Measurements from ENCODE around the gene TCEAL5.
"Not testable (repeated sequence)": the region's sequence is repeated elsewhere in the genome, so short reads cannot be mapped to it uniquely, and the experiment has no call there.

TCEAL5 gene, protein sequence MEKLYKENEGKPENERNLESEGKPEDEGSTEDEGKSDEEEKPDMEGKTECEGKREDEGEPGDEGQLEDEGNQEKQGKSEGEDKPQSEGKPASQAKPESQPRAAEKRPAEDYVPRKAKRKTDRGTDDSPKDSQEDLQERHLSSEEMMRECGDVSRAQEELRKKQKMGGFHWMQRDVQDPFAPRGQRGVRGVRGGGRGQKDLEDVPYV

DNA sequence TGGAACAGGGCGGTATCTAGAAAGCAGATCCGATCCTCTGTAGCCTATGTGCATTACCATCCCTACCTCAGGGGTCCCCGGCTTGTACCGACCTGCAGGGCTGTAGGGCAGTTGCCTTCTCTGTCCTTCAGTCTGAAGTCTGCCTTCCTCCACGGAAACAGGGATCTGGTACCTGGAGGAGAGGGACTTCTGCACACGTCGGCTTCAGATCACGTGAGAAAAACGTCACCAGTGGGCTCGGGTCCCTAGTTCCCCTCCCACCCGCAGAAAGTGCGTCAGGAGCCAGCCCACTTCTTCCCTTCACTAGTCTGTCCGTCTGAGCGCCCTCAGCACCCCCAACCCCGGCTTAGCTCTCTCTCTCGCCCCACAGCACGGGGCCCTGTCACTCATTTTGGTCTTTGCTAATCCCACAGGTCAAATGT, at the start of gene TCEAL5:
TSS of gene TCEAL5 (minus strand) at position 170 of the 422 bp plus-strand sequence. CDS start 2,187 bp downstream, outside the sequence.
- DNase-seq, result peak in 12 of 14 donors; percentile 0 to 85 (median 13)

DNA sequence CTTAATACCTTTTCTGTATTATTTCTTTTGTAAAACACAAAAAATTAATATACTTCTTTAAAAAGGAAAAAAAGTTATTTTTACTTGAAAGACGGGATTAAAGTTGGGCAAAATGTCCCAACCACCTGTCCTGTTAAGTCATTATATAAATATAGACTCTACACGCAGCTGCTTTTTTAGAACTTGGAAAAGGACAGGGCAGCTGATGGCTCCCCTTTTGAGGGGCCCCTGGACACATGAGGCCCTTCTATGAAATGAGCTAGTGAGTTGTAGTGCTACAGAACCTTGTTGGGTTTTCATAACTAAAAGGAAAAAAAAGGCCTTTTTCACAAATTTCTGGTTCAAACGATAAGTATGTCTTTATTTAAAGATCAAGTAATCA, 34.8 kb upstream of the TCEAL5 start:
- DNase-seq, result no peak

DNA sequence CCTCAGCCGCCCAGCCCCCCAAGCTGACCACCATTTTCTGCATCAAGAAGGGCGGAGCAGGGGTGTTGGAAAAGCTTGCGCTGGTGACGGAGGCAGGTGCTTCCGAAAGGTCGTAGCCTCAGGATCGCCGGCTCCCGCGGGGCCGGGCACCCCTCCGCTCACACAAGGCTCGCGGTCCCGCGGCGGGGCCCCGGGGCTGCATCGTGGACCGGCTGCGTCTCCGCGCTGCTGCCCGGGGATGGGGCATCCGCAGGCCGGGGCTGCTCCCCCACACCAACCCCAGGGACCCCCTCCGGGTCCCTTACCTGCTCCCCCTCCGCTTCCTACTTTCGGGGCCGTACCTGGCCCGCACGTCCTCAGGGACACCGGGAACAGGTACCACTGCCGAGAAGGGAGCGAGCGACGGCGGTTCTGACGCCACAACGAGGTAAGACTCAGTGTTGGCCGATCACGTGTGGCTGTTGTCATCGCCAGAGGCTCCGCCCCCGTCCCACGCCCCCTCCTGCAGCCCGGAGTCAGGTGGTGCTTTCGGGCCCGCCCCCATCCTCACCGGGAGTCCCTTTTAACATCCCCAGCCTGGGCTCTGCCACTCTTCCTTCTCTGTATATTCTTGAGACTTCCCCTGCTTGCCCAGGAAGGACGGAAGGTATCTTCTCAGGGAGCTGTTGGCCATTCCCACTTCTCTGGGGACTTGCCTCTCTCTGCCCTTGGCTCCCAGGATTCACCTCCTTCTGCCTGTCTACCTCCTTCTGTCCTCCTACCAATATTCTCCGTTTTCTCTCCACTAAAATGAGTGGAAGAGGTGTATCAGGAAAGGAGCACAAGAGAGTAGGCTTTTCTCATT, 34.2 kb upstream of the TCEAL5 start, which contains the start of gene BEX2:
TSS of gene BEX2 (minus strand) at position 436 of the 844 bp plus-strand sequence. CDS start 1,014 bp downstream, outside the sequence.
- peak in 13 of 14 donors; percentile 4 to 86 (median 46) for DNase-seq

DNA sequence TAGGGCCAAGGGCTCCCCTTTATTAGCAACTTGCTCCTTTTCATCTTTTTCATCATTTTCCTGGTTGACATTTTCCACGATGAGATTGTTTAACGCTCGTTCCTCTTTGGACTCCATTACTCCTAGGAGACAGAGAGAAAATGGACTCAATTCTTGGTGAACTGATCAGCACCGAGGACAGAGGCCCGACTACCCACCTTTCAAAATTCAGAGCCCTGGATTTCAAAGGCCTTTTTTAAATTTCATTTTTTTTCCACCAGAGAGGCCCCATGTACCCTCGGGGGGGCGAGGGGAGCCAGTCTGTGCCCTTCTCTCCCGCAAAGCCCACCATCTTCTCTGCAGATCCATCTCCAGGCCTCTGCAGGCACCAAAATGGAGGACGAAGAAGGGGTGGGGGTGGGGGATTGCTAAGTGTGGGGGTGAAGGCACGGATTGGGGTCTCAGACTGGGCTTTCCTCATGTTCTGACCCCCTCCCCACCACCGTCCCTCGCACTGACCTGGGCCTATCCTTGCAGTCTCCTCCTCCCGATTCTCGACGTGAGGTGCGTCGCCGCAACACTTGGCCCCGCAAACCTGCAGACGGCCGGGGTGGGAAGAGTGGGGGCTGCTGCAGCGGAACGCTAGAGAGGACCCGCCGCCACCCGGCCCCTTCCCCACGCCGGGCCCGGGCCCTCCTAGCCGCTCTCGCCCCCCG, 33.5 kb upstream of the TCEAL5 start:
- peak in 2 of 14 donors; percentile 2 to 11 for DNase-seq

DNA sequence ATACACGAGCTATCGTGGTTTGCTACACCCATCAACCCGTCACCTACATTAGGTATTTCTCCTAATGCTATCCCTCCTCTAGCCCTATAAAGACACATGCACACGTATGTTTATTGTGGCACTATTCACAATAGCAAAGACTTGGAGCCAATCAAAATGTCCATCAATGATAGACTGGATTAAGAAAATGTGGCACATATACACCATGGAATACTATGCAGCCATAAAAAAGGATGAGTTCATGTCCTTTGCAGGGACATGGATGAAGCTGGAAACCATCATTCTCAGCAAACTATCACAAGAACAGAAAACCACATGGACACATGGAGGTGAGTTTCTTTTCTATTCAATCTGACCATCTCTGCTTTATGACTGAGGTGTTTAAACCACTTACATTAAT, 29.1 kb upstream of the TCEAL5 start:
- DNase-seq, result not testable (repeated sequence)

DNA sequence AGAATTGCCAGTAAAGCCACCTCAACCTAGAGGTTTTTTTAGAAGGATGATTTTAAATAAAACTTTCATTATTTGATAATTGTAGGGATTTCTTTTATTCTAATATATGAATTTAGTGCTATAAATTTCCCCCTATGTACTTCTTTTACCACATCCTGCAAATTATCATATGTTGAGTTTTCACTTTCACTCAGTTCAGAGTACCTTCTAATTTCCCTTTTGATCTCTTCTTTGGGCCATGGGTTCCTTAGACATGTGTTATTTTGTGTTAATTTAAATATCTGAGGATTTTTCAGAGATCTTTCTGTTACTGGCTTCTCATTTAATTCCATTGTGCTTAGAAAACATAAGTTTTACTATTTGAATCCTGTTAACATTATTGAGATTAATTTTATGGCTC, 28.2 kb upstream of the TCEAL5 start:
- no peak for DNase-seq

DNA sequence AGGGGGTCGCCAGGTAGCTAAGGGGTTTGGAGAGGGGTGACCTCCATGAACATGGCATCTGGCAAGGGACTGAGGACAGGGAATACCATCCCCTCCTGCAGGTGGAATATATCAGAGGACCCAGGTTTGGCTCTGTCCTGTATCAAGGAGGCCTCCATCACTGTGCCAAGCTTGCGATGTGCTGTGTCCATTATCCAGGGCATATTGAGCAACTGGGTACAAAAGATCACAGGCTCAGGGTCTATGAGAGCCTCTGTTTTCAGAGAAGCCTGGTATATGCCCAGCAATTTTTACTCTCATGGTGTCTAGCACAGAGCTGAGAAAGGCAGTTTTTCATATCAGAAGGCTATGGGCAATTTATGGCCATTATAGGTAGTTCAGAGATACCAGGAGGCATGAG, 16.6 kb upstream of the TCEAL5 start:
- DNase-seq, result no peak

DNA sequence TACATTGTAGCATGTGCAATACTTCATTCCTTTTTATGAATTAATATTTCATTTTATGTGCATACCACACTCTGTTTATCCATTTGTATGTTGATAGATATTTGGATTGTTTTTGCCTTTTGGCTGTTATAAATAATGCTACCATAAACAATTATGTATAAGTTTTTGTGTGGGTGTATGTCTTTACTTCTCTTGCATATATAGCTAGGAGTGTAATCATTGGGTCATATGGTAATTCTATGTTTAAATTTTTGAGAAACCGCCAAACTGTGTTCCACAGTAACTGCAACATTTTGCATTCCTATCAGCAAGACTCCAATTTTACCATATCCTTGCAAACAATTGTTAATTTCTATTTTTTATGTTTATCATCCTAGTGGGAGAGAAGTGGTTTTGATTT, 3.1 kb upstream of the TCEAL5 start:
- DNase-seq, result no peak

DNA sequence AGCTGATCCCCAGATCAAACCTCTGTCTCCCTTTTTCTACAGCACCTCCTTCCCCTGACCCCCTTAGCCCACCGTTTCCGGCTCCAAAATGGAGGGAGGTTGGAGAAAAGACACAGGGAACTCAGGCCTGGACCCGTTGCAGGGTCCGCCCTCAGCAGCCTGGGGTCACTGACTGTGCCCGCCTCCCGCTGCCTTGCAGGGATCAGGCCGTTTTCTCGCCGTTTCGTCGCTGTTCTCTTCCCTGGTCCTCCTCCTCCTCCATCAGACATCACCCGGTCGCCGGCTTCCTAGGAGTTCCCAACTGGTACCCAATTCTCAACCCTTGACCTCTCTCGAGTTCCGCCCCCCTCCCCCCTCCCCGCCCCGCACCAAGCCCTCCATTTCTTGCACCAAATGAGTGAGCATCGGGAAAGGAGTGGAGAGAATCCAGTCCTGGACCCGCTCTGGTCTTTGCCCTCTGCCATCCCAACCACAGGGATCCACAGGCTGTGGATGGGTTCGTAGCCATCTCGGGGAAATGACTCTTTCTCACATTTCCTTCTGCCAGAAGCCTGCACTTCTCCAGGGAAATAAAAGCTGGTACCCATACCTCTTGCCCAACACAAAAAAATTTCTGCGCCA, 493 bp downstream of the TCEAL5 start:
- peak in 2 of 14 donors; percentile 6 to 22 for DNase-seq

DNA sequence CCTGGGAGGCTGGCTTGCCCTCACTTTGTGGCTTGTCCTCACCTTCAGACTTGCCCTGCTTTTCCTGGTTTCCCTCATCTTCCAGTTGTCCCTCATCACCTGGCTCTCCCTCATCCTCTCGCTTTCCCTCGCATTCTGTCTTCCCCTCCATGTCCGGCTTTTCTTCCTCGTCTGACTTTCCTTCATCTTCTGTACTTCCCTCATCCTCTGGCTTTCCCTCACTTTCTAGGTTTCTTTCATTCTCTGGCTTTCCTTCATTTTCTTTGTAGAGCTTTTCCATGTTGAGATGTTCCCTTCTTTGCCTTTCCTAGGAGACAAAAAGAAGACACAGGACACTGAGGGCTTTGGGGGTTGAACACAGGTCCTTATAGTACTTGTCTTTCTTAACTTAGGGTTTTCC, 2.3 kb downstream of the TCEAL5 start:
- DNase-seq, result no peak

DNA sequence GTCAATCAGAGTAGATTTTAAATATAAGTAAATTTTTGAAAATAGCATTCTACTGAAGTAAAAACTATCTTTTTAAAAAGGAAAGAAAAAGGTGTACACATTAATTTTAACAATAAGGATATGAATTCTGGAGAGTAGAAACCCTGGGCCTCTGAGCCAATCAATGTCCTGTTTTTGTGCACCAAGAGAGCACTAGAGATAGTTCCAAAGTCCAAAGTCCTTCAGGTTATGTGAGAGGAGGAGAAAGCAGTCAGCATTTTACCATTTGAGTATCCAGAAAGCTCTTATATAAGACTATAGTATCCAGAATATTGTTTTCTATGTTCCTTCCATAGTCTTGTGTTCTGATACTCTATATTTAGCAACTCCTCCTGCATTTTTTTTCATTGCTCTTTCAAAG, 18.3 kb downstream of the TCEAL5 start:
- DNase-seq, result no peak

DNA sequence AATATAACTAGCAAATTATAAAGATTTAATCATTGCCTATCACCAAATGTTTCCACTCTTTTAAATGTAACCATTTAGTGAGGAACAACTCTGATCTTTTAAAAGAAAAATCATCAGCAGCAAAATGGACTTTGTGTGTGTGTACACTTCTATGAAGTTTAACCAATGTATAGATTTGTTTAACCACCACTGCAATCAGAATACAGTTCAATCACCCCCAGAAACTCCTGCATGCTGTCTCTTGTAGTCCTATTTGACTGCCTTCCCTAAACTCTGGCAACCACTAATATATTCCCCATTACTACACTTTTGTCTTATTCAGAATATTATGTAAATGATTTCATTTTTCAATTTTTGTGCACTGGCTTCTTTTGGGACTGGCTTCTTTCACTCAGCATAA, 19.9 kb downstream of the TCEAL5 start:
- DNase-seq, result no peak

DNA sequence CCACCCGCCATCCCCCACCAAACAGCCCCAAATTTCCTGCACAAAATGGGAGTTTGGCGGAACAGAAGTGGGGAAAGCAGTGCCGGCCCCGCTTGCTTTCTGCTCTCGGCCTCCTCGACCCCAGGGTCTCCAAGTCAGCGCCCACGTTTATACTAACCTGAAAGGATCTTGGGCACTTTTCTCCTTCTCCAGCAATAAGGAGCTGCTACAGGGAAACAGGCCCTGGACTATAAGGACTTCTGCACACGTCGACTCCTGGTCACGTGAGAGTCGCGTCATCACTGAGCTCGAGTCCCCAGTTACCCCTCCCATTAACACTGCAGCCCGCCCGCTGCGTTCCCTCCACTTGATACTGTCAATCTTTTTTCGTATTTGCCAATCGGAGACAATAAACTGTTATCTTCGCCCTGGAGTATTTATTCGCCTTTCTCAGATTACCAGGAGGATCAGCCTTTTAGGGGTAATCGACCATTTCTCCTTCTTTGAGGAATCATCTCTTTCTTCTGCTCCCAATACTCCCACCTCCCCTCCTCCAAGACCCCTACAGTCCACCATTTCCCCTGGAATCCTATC, 21.5 kb downstream of the TCEAL5 start, which contains the start of gene TCEAL8:
TSS of gene TCEAL8 (minus strand) at position 235 of the 573 bp plus-strand sequence. CDS start 1,176 bp downstream, outside the sequence.
- peak in 12 of 14 donors; percentile 21 to 77 (median 53) for DNase-seq

DNA sequence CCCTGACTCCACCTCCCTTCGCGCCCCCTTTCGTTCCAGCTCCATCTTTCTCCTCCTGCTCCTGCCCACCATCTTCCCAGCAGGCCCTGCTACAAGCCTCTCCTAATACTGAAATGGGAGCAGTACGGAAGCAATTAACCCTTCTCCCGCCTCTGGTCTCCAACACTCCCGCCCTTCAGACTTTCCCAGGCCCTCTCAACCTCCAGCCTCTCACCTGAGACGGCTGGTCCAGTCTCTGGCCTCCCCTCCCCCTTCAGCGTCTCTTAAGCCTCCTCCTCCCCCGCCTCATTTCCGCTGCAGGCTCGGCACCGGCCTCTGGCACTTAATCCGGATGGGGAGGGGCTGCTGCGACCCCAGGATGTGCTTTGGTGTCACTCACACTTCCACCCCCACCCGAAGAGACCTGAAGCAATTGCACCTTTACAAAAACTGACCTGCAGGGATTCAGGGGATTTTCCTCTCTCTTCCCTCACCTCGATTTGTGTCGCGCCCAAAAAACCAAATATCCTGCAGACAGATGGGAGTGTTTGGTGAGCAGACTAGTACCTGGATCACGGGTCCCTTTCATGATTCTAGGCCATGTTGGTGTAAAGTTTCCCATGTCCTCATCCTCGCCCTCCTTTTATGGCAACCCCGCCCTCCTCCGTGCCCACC, 22.3 kb downstream of the TCEAL5 start:
- peak in 11 of 14 donors; percentile 13 to 65 (median 44) for DNase-seq

DNA sequence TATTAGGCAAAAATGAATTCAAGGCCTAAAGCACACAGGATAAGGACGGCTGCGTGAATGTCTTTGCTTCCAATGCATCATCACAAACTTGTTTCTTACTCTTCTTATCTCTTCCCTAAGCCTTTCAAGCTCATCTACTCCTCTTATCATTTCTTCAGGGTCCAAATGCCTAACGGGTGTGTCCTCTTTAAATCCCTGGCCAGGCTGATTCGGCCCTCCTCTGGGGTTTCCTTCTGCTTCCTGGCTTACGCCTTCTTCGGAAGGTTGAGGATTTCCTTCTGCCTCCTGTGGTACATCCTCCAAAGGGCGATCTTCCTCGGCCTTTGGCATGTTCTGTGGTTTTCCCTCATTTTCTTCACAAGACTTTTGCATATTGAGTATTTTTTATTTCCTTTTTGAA, 22.9 kb downstream of the TCEAL5 start:
- DNase-seq, result peak in 2 of 14 donors; percentile 0 to 16

DNA sequence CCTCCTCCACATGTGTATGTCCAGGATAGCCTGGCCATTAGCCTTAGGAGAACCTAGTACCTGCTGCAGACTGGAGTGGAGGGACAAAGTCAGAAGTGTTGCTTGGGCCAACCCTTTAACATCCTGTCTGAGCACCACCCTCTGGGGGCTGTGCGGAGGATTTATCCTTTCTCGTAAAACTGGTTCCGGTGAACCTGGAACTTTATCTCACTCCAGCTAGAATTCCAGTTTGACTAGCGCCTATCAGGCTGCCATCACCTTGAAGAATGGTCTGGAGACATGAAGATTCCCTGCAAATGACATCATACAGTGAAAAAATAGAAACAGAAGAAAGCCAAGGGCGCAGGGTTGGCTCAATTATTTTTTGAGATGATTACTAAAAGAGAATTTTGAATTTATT, 25.6 kb downstream of the TCEAL5 start:
- DNase-seq, result no peak

DNA sequence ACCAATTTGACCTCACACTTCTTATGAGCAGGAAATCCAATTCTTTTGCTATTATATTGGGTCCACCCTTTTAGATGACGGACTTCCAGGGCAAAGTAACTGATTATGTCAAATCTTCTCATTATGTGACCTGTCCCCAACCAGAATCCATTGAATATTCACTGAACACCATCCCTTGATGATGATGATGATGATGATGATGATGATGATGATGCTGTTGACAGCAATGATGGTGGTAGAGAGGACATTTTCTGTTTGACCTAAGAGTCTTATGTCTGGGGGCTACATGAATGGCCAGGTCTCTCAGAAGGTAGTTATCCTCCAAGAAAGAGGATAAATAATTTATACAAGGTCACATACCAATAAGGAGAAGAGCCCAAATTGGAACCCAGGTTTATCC, 26.7 kb downstream of the TCEAL5 start:
- no peak for DNase-seq

DNA sequence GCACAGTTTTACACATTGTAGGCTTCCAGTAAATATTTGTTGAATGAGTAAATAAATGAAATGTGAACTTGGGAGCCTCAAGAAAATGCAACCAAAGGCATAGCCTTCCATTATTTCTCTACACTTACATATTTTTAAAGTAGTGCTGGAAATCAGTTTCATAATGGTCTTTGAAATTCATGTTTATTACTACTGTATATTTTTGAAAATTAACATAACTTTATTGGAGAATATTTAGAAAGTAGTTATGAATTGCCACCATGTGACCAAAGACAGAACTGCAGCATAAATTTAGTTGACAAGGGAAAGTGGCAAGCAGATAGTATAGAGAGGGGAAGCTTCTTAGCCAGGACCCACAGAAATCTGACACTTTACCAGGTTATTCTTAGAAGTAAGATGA, 28.0 kb downstream of the TCEAL5 start:
- DNase-seq, result no peak

DNA sequence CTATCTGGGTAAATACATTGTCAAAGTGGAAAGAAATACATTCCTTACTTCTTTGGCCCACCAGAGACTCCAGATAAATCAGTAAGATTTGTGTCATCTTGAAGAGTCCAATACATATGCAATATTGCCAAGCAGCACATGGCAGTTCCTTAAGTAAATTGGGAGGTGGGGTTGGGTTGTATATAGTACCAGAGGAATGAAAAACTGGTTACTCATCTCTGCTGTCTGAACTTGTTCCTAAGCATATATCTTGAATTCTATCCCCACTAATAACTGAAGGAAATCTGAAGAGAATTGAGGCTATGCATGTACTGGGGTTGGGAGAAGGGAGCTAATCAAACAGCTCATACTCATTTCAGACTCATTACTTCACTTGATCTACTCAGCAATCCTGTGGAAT, 36.4 kb downstream of the TCEAL5 start:
- DNase-seq, result no peak

DNA sequence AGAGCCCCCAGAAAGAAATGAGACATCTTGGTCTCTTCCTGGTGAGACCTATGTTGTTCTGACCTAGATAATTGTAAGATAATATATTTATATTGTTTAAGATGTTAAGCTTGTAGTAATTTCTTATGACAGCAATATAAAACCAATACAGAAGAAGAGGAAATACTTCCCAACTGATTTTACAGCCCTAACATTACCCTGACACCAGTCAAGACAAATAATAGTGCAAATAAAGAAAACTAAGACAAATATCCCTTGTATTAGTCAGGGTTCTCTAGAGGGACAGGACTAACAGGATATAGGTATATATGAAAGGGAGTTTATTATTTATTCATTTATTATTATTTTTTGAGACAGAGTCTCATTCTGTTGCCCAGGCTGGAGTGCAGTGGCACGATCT, 40.3 kb downstream of the TCEAL5 start:
- DNase-seq, result no peak

DNA sequence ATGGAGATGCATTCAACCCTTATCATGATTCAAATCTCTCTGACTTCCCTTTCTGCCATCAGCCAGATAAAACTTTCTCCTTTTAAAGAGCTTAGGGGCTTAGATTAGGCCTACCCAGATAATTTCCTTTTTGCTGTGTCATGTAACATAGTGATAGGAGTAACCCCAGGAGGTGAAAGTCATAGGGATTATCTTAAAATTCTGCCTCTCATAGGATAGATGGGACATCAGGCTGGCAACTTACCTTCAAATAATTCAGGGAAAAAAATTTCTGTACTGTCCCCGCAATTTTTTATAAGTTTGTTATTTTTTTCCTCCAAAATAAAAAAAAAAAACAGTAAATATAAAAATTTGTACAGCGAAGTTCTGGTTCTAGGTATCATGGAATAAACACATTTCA, 40.9 kb downstream of the TCEAL5 start:
- not testable (repeated sequence) for DNase-seq

DNA sequence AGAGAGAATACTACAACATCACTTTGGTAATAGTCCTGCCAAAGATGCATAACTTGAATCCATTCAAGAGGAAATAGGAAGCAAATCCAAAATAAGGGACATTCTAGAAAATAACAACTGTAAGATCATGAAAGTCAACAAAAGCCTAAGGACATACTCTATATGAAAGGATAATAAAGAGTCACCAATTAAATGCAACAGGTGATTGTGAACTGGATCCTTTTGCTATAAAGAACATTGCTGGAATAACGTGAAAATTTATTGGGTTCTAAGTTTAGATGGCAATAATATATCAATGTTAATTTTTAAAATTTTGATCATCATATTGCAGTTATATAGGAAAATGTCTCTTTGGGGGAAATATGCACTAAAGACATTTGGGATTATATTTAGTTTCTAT, 41.7 kb downstream of the TCEAL5 start:
- DNase-seq, result no peak
